ENCODE results near the gene OSBP. TPM values are rescaled to one million over a fixed set of nuclear protein-coding genes. Genes with fewer than 3 reads are reported as not detected.

Gene OSBP
- total RNA-seq, 6 donors from 2014 or later = 24.4 to 52.6 (median 35.0) TPM

DNA sequence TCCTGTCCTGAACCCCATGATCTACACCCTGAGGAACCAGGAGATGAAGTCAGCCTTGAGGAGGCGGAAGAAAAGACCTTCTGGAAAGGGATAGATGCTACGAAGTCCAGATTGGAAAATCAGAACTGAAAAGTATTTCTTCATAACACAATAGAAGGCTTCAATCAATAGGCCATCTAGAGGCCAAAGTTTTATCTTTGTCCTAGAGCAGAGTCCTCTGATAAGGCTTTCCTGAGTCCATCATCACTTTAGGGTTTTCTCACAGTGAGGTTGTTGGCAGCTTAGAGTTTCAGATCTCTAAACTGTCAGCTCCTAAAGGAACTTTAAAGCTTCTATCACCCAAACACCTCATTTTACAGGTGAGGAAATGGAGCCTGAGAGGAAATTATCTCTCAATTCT, 83.0 kb downstream of the OSBP start:
- no peak for DNase-seq
- Histone ChIP-seq H3K4me1 (peaks cover 0 to 7% (median 0%) of the 10 kb centered on the region in 4 donors), H3K36me3 (no peaks in the 10 kb centered on the region), H3K4me3 (no peak overlapping the region), H3K27ac (no peak overlapping the region), H3K9me3 (no peaks in the 10 kb centered on the region), H3K27me3 (no peaks in the 10 kb centered on the region)
- TF ChIP-seq EP300 (IDR thresholded peaks at IDR 0.05) (no peak), POLR2AphosphoS5 (IDR thresholded peaks at IDR 0.05) (no peak), POLR2A (IDR thresholded peaks at IDR 0.05) (no peak)
- TF ChIP-seq, protein P1, sequence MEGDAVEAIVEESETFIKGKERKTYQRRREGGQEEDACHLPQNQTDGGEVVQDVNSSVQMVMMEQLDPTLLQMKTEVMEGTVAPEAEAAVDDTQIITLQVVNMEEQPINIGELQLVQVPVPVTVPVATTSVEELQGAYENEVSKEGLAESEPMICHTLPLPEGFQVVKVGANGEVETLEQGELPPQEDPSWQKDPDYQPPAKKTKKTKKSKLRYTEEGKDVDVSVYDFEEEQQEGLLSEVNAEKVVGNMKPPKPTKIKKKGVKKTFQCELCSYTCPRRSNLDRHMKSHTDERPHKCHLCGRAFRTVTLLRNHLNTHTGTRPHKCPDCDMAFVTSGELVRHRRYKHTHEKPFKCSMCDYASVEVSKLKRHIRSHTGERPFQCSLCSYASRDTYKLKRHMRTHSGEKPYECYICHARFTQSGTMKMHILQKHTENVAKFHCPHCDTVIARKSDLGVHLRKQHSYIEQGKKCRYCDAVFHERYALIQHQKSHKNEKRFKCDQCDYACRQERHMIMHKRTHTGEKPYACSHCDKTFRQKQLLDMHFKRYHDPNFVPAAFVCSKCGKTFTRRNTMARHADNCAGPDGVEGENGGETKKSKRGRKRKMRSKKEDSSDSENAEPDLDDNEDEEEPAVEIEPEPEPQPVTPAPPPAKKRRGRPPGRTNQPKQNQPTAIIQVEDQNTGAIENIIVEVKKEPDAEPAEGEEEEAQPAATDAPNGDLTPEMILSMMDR (IDR thresholded peaks at IDR 0.05) = no peak
- WGBS, 2 donors = 91 to 94% methylated on average over 2 of the region's 2 CpGs
- no peak for ATAC-seq (ENCODE audit: low FRiP score in 2 of 2)

DNA sequence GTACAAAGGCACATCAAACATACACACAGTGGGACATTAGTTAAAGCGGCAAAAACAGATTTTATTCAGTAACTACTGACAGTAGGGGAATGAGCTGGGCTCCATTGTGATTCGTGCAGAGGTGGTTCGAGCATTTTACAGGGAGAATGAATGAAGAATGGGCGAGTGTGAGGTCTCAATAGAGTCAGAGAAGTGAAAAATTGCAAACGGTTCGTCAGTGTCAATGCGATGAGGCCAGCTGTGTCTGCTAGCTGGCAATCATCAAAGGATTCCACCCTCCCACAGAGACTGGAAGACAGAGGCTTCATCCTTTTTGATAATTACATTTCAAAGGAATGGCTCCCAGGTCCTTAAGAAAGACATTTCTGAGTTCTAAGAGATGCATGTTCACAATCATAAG, 86.9 kb downstream of the OSBP start:
- Histone ChIP-seq H3K4me1 (no peaks in the 10 kb centered on the region), H3K9me3 (no peaks in the 10 kb centered on the region), H3K27me3 (no peaks in the 10 kb centered on the region), H3K36me3 (no peaks in the 10 kb centered on the region), H3K27ac (no peak overlapping the region), H3K4me3 (no peak overlapping the region)
- ATAC-seq (ENCODE audit: low FRiP score in 2 of 2) = no peak
- 67 to 72% methylated on average over 7 of the region's 7 CpGs for WGBS, 2 donors
- DNase-seq = no peak
- TF ChIP-seq POLR2A (IDR thresholded peaks at IDR 0.05) = no peak
- TF ChIP-seq POLR2AphosphoS5 (IDR thresholded peaks at IDR 0.05) = no peak
- TF ChIP-seq EP300 (IDR thresholded peaks at IDR 0.05) = no peak
- TF ChIP-seq, protein P1 (IDR thresholded peaks at IDR 0.05) = no peak

Small RNA genes lying within 50 kb of the gene (small RNA-seq; reads per million reads assigned to genes)
- 0 reads per million in 4 donors for gene MIR3162

Other genes starting within 250 kb of the OSBP start
- gene OR5A2, start 189.4 kb downstream of the OSBP start, total RNA-seq = not detected
- not detected for gene OR5A1, start 179.3 kb downstream of the OSBP start, total RNA-seq
- gene OR4D6, start 158.8 kb downstream of the OSBP start, total RNA-seq = not detected
- not detected for gene OR4D10, start 142.5 kb downstream of the OSBP start, total RNA-seq
- not detected for gene OR4D11, start 112.2 kb downstream of the OSBP start, total RNA-seq
- gene OR4D9, start 104.2 kb downstream of the OSBP start, total RNA-seq = not detected
- gene PATL1, start 53.3 kb upstream of the OSBP start, total RNA-seq = 10 to 100 TPM; 13.4 to 34.5 (median 23.7) TPM
- gene OR10V1, start 98.1 kb upstream of the OSBP start, total RNA-seq = not detected
- 100 to 1,000 TPM in 4 of 6 donors, 10 to 100 TPM in 2; 65.0 to 145 (median 135) TPM for gene STX3, start 139.6 kb upstream of the OSBP start, total RNA-seq
- gene MRPL16, start 195.0 kb upstream of the OSBP start, total RNA-seq = 10 to 100 TPM; 15.9 to 40.0 (median 35.0) TPM
- gene CBLIF, start 229.7 kb upstream of the OSBP start, total RNA-seq = not detected

All from upper lobe of left lung (tissue), 6 donors.